PFSK-1 (cell line): ENCODE results near the gene DENND10.

Experiments used
- FOXP2 ChIP-seq: optimal IDR thresholded peaks from 2 replicates; pipeline ENCODE3; 2011; ENCODE audit warnings: borderline replicate concordance, control low read depth, inconsistent platforms; ENCODE audit not compliant: insufficient read depth; ENCODE audit errors: extremely low read length, extremely low read depth
- POLR2AphosphoS5 ChIP-seq: IDR thresholded peaks from 2 replicates; pipeline ENCODE4 v1.6.1; 2012; ENCODE audit warnings: low read depth, mild to moderate bottlenecking, control low read depth, low read length, moderate library complexity
- REST ChIP-seq, 2 experiments: IDR thresholded peaks; 2 replicates each; pipeline versions ENCODE4 v1.6.1 to v1.8.0; 2011 to 2012; ENCODE audit warnings: low read depth in 2 of 2, low read length in 2 of 2, control low read depth in 1 of 2, inconsistent platforms in 1 of 2, mild to moderate bottlenecking in 1 of 2, moderate library complexity in 1 of 2; ENCODE audit not compliant: insufficient read depth in 1 of 2
- SIN3A ChIP-seq: IDR thresholded peaks from 2 replicates; pipeline ENCODE4 v1.6.1; 2012; ENCODE audit warnings: mild to moderate bottlenecking, low read length, moderate library complexity, borderline replicate concordance; ENCODE audit not compliant: insufficient read depth
- TAF1 ChIP-seq: IDR thresholded peaks from 2 replicates; pipeline ENCODE4 v1.6.1; 2012; ENCODE audit warnings: low read length, control low read depth, borderline replicate concordance; ENCODE audit not compliant: insufficient read depth

The DENND10 gene

GRCh38 chr10:119161680-119162451 is 58.0 kb downstream of the DENND10 start:
- TF ChIP-seq REST (IDR thresholded peaks at IDR 0.05; ENCODE audit: insufficient read depth in 1 of 2, low read depth in 2 of 2, low read length in 2 of 2), result no peak
- TF ChIP-seq POLR2AphosphoS5, result no peak
- no peak for TF ChIP-seq TAF1

GRCh38 chr10:119162452-119163092 is 58.7 kb downstream of the DENND10 start:
- TF ChIP-seq POLR2AphosphoS5, result no peak
- TF ChIP-seq TAF1, result no peak
- TF ChIP-seq REST (IDR thresholded peaks at IDR 0.05; ENCODE audit: insufficient read depth in 1 of 2, low read depth in 2 of 2, low read length in 2 of 2), result no peak
- no peak for TF ChIP-seq FOXP2
- TF ChIP-seq SIN3A, result no peak

DNA sequence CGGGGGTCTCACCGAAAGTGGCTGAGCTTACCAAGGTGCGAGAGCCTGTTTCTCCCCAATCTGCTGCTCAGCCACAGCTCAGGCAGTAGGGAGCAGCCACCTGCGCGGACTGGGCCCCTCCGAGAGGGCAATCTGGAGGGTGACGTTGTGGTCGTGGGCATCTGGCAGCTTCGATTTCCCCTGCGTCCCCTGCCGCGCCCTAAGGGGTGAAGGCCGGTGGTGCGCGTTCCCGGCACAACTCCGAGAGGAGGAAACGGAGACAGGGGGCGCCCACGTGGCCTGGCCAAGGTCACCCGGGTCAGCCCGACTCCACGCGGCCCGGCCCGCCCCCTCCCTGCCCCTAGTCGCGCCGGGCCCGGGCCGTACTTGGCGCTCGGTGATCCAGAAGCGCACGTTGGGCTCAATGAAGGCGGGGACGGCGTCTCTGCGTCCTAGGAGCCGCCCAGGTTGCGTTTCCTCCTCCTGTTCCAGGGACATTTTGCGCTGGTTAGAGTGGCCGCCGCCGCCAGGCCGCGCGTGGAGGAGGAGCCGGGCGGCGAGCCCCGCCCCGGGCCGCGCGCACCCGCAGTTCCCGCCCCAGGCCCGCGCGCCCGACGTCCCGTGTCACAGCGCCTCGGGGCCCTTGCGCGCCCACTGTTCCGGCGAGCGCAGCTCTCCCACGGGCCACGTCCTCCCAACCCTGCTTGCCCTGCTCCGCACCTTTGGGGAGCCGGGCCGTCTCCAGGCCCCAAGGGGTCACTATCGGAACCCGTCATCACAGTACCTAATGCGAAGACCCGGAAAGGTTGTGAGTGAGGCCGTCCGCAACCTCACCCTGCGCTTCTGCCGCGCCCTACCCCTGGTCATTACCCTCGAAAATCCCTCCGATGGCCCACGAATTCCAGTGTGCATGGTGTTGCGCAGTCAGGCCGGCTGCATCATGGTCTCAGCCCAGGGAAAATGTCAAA is 61.5 kb downstream of the DENND10 start, which contains the start of gene SFXN4:
Gene SFXN4, minus strand, starts transcription at position 544 of the 947 bp plus-strand sequence. Its CDS starts 67 bp downstream, at position 477.
- TF ChIP-seq TAF1 (no peak), SIN3A (0 out of 2 replicates have a peak, but pooled peaks have one; percentile 54), FOXP2 (peak; percentile 34), POLR2AphosphoS5 (peak; percentile 56; the same call in 1 of the 2 replicates), REST (IDR thresholded peaks at IDR 0.05; ENCODE audit: insufficient read depth in 1 of 2, low read depth in 2 of 2, low read length in 2 of 2) (0 out of 4 replicates have a peak, but pooled peaks of 1 of the 2 experiments have one; percentile 13)

DNA sequence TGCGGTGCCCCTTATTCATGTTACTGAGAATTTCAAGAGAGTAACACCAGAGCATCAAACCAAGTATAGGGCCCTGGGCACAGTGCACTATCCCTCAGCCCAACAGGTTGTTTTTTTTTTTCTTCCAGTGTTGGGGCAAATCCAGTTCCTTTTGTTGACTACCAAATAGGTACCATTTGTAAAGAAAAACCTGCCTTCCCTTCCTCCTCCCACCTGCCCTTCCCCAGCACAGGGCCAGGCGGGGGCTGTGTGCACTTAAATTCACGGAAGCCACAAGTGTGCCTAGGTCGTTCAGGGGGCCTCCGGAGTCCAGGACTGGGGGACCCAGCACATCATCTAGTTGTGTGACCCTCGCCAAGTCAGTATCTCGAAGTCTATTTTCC is 62.2 kb downstream of the DENND10 start:
- TF ChIP-seq TAF1 (no peak), REST (IDR thresholded peaks at IDR 0.05; ENCODE audit: insufficient read depth in 1 of 2, low read depth in 2 of 2, low read length in 2 of 2) (no peak), FOXP2 (no peak), SIN3A (no peak), POLR2AphosphoS5 (no peak)
